HG03378 (cell line): Measurements from ENCODE around the gene CARD19.
"Not testable (repeated sequence)": the region's sequence is repeated elsewhere in the genome, so short reads cannot be mapped to it uniquely, and the experiment has no call there.

Experiments used
- ATAC-seq: cut with Tn5 transposase; IDR thresholded peaks from one replicate; pipeline ENCODE4 v1.9.1; 2021; ENCODE audit warnings: mild to moderate bottlenecking, moderate library complexity; ENCODE audit not compliant: unreplicated experiment

CARD19 gene

DNA sequence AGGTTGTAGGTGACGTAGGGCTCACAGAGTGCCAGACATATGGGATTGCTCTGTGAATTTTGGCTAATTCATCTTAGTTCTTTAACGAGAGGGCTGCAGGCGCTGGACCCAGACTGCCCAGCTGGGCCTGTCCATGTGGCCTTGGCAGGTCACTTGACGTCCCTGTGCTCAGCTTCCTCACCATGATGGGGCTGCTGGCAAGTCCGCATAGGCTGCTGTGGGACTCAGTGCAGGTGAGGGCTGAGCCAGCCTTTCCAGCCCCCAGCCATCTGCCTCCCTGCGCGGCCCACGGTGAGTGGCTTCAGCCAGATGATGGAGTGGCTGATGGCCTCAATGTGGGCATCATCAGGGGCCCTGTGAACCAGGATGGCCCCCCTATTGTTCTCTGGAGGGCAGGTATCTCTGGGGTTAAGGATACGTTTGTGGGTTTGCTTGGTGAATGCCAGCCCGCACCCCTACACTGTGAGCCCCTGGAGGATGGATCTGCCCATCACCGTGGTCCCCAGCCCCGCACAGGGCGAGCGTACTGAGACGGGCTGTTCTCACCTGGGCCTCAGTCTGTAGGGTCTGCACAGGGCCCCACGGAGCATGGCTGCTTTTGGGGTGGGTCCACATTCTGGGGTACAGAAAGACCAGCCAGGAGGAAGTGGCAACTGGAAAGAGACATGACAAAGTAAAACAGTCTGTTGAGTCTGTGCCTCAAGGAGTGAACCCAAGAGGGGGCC, 3.7 kb downstream of the CARD19 start:
- no peak for ATAC-seq

DNA sequence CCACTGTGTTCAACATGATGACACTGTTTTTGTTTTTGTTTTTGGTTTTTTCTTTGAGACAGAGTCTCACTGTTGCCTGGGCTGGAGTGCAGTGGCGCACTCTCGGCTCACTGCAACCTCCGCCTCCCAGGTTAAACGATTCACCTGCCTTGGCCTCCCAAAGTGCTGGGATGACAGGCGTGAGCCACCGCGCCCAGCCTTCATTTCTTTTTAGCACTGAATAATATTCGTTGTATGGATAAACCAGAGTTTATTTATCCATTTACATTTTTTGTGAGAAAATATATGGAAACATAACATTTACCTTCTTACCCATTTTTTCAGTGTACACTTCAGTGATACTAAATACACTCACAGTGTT, 4.2 kb downstream of the CARD19 start:
- ATAC-seq: no peak

DNA sequence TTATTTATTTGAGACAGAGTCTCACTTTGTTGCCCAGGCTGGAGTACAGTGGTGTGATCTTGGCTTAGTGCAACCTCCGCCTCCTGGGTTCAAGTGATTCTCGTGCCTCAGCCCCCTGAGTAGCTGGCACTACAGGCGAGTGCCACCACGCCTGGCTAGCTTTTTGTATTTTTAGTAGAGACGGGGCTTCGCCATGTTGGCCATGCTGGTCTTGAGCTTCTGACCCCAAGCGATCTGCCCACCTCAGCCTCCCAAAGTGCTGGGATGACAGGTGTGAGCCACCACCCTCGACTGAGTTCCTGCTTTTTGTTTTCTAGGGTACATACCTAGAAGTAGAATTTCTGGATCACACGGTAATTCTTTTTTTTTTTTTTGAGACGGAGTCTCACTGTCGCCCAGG, 5.1 kb downstream of the CARD19 start:
- ATAC-seq: not testable (repeated sequence)

DNA sequence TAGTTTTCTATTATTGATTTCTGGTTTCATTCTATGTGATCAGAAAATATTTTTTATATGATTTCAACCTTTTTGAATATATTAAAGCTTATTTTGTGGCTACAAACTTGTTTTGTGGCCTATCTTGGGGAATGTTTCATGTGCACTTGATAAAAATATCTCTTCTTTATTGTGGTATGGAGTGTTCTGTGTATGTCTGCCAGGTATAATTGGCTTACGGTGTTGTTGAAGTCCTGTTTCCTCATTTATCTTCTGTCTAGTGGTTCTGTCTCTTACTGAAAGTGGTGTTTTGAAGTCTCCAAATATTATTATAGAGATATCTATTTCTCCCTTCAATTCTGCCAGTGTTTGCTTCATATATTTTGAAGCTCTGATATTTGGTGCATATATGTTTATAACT, 9.6 kb downstream of the CARD19 start:
- ATAC-seq: no peak

DNA sequence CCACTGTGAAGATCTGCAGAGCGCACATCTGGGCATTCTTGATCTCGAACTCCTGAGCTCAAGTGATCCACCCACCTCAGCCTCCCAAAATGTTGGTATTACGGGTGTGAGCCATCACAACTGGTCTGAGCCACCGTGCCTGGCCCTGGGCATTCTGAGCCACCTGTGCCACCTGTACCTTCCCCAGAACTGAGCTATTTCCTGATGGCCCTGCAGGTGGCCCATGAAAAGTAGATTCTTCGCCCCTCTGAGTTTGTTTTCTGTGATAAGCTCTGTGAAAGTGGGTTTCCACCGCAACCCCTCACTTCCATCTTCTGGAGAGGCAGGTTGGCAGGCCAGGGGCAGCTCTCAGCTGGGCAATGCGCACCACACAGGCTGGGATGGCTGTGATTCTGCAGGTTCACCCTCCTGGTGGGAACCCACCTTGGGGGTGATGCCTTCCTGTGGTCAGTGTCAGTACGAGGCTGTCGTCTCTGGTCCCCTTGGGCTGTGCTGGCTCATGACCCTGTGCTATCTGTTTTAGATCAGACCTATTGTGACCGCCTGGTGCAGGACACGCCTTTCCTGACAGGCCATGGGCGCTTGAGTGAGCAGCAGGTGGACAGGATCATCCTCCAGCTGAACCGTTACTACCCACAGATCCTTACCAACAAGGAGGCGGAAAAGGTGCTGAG, 11.3 kb downstream of the CARD19 start:
- ATAC-seq: no peak

- ATAC-seq: no peak
Measured at GRCh38 chr9:93107825-93108161, 11.8 kb downstream of the CARD19 start.

DNA sequence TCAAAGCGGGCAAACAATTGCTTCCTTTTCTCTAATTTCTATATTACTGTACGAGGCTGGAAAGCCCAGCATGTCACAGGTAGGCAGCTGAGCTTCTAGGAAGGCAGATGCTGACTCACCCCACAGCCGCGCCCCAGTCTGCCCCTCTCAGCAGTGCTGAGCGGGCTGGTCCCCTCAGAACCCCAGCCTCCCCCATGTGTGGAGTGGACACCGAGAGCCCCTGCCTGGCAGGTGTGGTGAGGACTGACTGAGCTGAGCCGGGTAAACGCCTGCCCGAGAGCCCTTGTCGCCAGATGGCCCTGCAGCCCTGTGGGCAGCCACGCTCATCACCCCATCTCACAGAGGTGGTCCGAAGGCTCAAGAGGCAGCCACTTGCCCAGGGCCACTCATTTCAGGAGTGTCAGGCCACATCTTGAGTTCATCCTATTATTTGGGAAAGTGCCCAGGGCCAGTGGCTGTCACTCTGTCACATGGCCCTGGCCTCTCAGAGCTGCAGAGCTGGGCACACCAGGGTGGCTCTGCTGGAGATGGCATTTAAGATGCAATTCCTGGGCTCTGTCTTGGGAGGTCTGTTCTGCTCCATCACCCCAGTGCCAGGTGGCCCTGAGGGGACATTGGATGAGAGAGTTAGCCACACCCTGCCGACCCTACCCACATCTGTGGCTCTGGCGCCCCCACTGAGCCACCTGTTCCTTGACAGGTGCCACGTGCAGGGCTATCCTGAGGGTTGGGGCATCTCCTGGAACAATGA, 12.4 kb downstream of the CARD19 start:
- ATAC-seq: no peak

- no peak for ATAC-seq
Measured at GRCh38 chr9:93110311-93110855, 14.4 kb downstream of the CARD19 start.

- ATAC-seq: no peak
Measured at GRCh38 chr9:93111001-93111370, 15.0 kb downstream of the CARD19 start.

- no peak for ATAC-seq
Measured at GRCh38 chr9:93111371-93112115, 15.5 kb downstream of the CARD19 start.

DNA sequence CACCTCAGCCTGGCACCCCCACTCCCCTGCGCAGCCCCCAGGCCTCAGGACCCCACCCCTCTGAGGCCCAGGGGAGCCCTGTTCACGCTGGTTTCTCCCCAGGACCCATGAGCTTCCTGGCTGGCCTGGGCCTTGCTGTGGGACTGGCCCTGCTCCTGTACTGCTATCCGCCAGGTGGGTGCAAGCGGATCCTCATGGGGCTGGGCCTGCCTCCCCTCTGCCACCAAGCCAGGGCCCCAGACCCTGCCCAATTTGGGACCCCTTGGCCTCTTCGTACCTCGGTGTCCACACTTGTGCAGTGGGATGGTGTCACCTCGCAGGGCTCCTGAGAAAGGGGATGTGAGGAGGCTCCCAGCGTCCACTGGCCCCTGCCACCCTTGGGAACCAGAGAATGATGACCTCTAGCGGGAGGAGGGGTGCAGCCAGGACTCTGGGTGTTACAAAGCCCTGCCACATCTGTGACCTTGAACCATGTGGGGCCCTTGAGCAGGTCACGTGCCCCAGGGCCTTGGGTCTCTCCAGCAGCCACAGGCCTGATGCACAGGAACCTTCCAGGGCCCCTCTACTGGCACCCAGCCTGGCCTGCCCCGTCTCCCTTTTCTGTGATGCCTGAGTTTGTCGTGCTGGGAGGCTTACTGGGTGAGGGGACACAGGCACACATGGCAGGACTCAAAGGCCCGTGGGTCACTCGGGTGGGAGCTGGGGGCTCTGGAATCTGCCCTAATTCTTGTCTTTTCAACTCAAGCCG, 16.3 kb downstream of the CARD19 start:
- ATAC-seq: no peak

- ATAC-seq: no peak
Measured at GRCh38 chr9:93112864-93113389, 16.9 kb downstream of the CARD19 start.

GRCh38 chr9:93114169-93114983, 18.4 kb downstream of the CARD19 start:
- ATAC-seq: no peak

DNA sequence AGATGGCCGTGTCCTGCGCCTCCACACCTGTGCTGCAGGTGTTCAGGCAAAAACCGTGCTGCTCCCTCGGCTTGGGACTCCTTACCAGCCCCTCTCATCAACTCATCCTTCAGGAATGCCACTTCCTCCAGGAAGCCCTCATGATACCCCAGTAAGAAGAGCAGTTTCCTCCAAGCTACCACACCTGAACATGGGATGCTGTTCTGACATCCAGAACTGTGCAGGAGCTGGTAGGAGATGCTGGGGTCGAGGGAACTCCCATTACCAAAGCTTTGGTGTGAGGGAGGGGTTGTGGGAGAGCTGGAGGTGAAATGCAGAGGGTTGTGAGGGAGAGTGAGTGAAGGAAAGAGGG, 18.9 kb downstream of the CARD19 start:
- ATAC-seq: no peak

DNA sequence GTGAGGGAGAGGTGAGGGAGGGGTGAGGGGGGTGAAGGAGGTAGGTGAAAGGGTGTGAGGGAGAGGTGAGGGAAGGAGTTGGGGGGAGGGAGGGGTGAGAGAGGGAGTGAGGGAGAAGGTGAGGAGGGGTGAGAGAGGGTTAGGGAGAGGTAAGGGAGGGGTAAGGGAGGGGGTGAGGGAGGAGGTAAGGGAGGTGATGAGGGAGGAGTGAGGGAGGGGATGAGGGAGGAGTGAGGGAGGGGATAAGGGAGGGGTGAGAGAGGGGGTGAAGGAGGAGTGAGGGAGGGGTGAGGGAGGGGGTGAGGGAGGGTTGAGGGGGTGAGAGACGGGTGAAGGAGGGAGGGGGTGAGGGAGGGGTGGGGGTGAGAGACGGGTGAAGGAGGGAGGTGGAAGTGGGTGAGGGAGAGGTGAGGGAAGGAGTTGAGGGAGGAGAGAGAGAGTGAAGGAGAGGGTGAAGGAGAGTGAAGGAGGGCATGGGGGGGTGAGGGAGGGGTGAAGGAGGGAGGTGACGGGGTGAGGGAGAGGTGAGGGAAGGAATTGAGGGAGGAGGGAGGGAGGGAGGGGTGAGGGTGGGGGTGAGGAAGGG, 19.6 kb downstream of the CARD19 start:
- no peak for ATAC-seq

- no peak for ATAC-seq
Measured at GRCh38 chr9:93116072-93116961, 20.3 kb downstream of the CARD19 start.

DNA sequence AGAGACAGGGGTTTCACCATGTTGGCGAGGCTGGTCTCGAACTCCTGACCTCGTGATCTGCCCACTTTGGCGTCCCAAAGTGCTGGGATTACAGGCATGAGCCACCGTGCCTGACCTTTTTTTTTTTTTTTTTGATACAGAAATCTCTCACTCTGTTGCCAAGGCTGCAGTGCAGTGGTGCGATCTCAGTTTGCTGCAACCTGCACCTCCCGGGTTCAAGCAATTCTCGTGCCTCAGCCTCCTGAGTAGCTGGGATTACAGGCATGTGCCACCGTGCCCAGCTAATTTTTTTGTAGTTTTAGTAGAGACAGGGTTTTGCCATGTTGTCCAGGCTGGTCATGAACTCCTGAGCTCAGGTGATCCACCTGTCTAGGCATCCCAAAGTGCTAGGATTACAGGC, 21.5 kb downstream of the CARD19 start:
- not testable (repeated sequence) for ATAC-seq
